Activated CD4-positive, alpha-beta T cell treated with anti-CD3 and anti-CD28 coated beads for 48 hours (primary cell): Measurements from ENCODE around the gene IMPDH1.

Experiments used
- DNase-seq: peaks from one replicate; pipeline ENCODE4 v3.0.0-alpha.2; 2020

IMPDH1 gene

GRCh38 chr7:128387216-128388144 is 22.3 kb downstream of the IMPDH1 start:
- peak; percentile 80 for DNase-seq

GRCh38 chr7:128385988-128386925 is 23.5 kb downstream of the IMPDH1 start:
- DNase-seq = no peak

GRCh38 chr7:128384726-128385125 is 25.1 kb downstream of the IMPDH1 start:
- no peak for DNase-seq

GRCh38 chr7:128383776-128384175 is 26.0 kb downstream of the IMPDH1 start:
- DNase-seq = no peak

GRCh38 chr7:128381161-128381821 is 28.5 kb downstream of the IMPDH1 start:
- DNase-seq = peak; percentile 74

- DNase-seq = no peak
Observed at GRCh38 chr7:128380483-128381106, 29.2 kb downstream of the IMPDH1 start.

GRCh38 chr7:128379900-128380479 is 29.8 kb downstream of the IMPDH1 start:
- no peak for DNase-seq

GRCh38 chr7:128378637-128379036 is 31.1 kb downstream of the IMPDH1 start:
- DNase-seq = no peak

- no peak for DNase-seq
Observed at GRCh38 chr7:128376077-128376476, 33.7 kb downstream of the IMPDH1 start.

GRCh38 chr7:128374041-128374440 is 35.7 kb downstream of the IMPDH1 start:
- DNase-seq = no peak

GRCh38 chr7:128373606-128374005 is 36.2 kb downstream of the IMPDH1 start:
- no peak for DNase-seq

GRCh38 chr7:128370491-128370890 is 39.3 kb downstream of the IMPDH1 start:
- DNase-seq = no peak

- no peak for DNase-seq
Observed at GRCh38 chr7:128366986-128367385, 42.8 kb downstream of the IMPDH1 start.

GRCh38 chr7:128366300-128366699 is 43.5 kb downstream of the IMPDH1 start:
- DNase-seq = no peak

- no peak for DNase-seq
Observed at GRCh38 chr7:128365432-128365831, 44.4 kb downstream of the IMPDH1 start.

- no peak for DNase-seq
Observed at GRCh38 chr7:128364166-128364870, 45.5 kb downstream of the IMPDH1 start.

- DNase-seq = no peak
Observed at GRCh38 chr7:128363261-128363721, 46.5 kb downstream of the IMPDH1 start.

GRCh38 chr7:128362670-128363069 is 47.1 kb downstream of the IMPDH1 start:
- no peak for DNase-seq

- DNase-seq = peak; percentile 41
Observed at GRCh38 chr7:128361411-128362379, 48.1 kb downstream of the IMPDH1 start, which contains the start of gene PRRT4. Gene PRRT4 (minus strand): TSS chr7:128361690.

GRCh38 chr7:128360359-128360678 is 49.5 kb downstream of the IMPDH1 start:
- no peak for DNase-seq
